B cell (primary cell): ENCODE data around the gene HEG1. TPM values are rescaled to one million over a fixed set of nuclear protein-coding genes. Genes with fewer than 3 reads are reported as not detected.

Experiments
- ATAC-seq: fragments of 200-7000 bp; cut with Tn5 transposase; one replicate; pipeline ENCODE4 v1.10.0; 2021; ENCODE audit warnings: low read depth, mild to moderate bottlenecking, moderate number of reproducible peaks, moderate library complexity
- CTCF ChIA-PET: fragments of 350-600 bp; sonication (Branson Sonifier 250); formaldehyde crosslinking; loops from one replicate; lab custom pipeline; 2021; ENCODE audit warnings: antibody characterized with exemption, inconsistent platforms; lab: Charles Lee
- POLR2A ChIA-PET: fragments of 350-600 bp; sonication (Branson Sonifier 250); formaldehyde crosslinking; loops from one replicate; lab custom pipeline; 2021; ENCODE audit warnings: antibody characterized with exemption; lab: Charles Lee
- DNase-seq: peaks from one replicate; pipeline ENCODE4 v3.0.0; 2013
- H2AFZ ChIP-seq: 2 replicates; pipeline ENCODE4 v1.6.1; 2012; ENCODE audit warnings: mild to moderate bottlenecking, low read depth, low read length; ENCODE audit not compliant: insufficient read depth, poor library complexity, severe bottlenecking
- H3K27ac ChIP-seq, 2 donors: 1 replicate in 1 of 2; 2 replicates in 1 of 2; pipeline ENCODE4 v1.5.1; 2012 to 2013; ENCODE audit warnings: low read length in 2 of 2, mild to moderate bottlenecking in 2 of 2, moderate library complexity in 1 of 2
- H3K27me3 ChIP-seq, 4 experiments: fragments of 200-600 bp in 1 of 4; sonication (generic) in 1 of 4; replicated peaks in 1 of 4; 1 replicate in 2 of 4; 2 replicates in 2 of 4; pipeline versions ENCODE4 v1.6.1 to v1.7.0; 2013 to 2016; ENCODE audit warnings: low read length in 3 of 4, mild to moderate bottlenecking in 2 of 4, mixed read lengths in 1 of 4, moderate library complexity in 1 of 4; ENCODE audit not compliant: insufficient read depth in 4 of 4, control insufficient read depth in 3 of 4; ENCODE audit errors: control extremely low read depth in 1 of 4
- H3K36me3 ChIP-seq, 2 experiments: replicated peaks in 1 of 2; 1 replicate in 1 of 2; 2 replicates in 1 of 2; pipeline versions ENCODE4 v1.6.1 to v1.7.1; 2013; ENCODE audit warnings: low read length in 1 of 2; ENCODE audit not compliant: insufficient read depth in 2 of 2, control insufficient read depth in 1 of 2; ENCODE audit errors: control extremely low read depth in 1 of 2, extremely low read depth in 1 of 2
- H3K4me1 ChIP-seq, 2 donors: fragments of 200-600 bp in 1 of 2; sonication (generic) in 1 of 2; 1 replicate in 1 of 2; 2 replicates in 1 of 2; pipeline versions ENCODE4 v1.5.1 to v1.6.1; 2013 to 2017; ENCODE audit warnings: low read length in 2 of 2; ENCODE audit not compliant: control insufficient read depth in 2 of 2, insufficient read depth in 2 of 2
- H3K4me2 ChIP-seq: replicated peaks from 2 replicates; pipeline ENCODE3; 2012; ENCODE audit warnings: mild to moderate bottlenecking, low read depth, low read length; ENCODE audit not compliant: poor library complexity, severe bottlenecking
- H3K4me3 ChIP-seq, 5 experiments: fragments of 200-600 bp in 1 of 5; sonication (generic) in 1 of 5; 1 replicate in 3 of 5; 2 replicates in 2 of 5; pipeline versions ENCODE4 v1.5.1 to v1.7.0; 2011 to 2016; ENCODE audit warnings: low read length in 4 of 5, mild to moderate bottlenecking in 4 of 5, low read depth in 2 of 5, control low read depth in 1 of 5, moderate library complexity in 1 of 5; ENCODE audit not compliant: insufficient read depth in 1 of 5; ENCODE audit errors: control extremely low read depth in 1 of 5, extremely low read depth in 1 of 5
- H3K79me2 ChIP-seq: fragments of 200-600 bp; sonication (generic); one replicate; pipeline ENCODE4 v1.6.0; 2016; ENCODE audit warnings: low read length; ENCODE audit not compliant: control insufficient read depth, insufficient read depth
- H3K9ac ChIP-seq: fragments of 200-600 bp; sonication (generic); 2 replicates; pipeline ENCODE4 v1.6.1; 2017; ENCODE audit warnings: mild to moderate bottlenecking, low read length, moderate library complexity
- H3K9me3 ChIP-seq, 3 donors: one replicate each; pipeline versions ENCODE4 v1.6.1 to v1.7.1; 2013; ENCODE audit warnings: low read length in 2 of 3; ENCODE audit not compliant: control insufficient read depth in 2 of 3, insufficient read depth in 1 of 3; ENCODE audit errors: control extremely low read depth in 1 of 3
- H4K20me1 ChIP-seq: 2 replicates; pipeline ENCODE4 v1.6.0; 2012; ENCODE audit warnings: mild to moderate bottlenecking, low read length; ENCODE audit not compliant: insufficient read depth, control insufficient read depth, poor library complexity, severe bottlenecking
- H3K27ac Mint-ChIP-seq: one replicate; pipeline ENCODE4 v1.8.0; 2021; ENCODE audit warnings: mixed read lengths
- H3K27me3 Mint-ChIP-seq: one replicate; pipeline ENCODE4 v1.8.0; 2021; ENCODE audit warnings: mixed read lengths
- H3K4me1 Mint-ChIP-seq: one replicate; pipeline ENCODE4 v1.8.0; 2021; ENCODE audit warnings: mixed read lengths
- H3K4me3 Mint-ChIP-seq: one replicate; pipeline ENCODE4 v1.8.0; 2021; ENCODE audit warnings: mixed read lengths
- H3K9me3 Mint-ChIP-seq: one replicate; pipeline ENCODE4 v1.8.0; 2022; ENCODE audit warnings: mixed read lengths; ENCODE audit not compliant: insufficient read depth
- CTCF ChIP-seq: fragments of 200-600 bp; IDR thresholded peaks from one replicate; pipeline ENCODE4 v1.8.0; 2022; ENCODE audit warnings: antibody characterized with exemption, mild to moderate bottlenecking
- EZH2 ChIP-seq: IDR thresholded peaks from 2 replicates; pipeline ENCODE4 v1.6.1; 2012; ENCODE audit warnings: borderline replicate concordance, low read depth, mild to moderate bottlenecking, moderate library complexity, low read length; ENCODE audit not compliant: insufficient read depth, poor library complexity, severe bottlenecking
- WGBS: methylation state at CpG from one replicate; pipeline ENCODE4 v1.1.5; 2013; ENCODE audit warnings: missing lambda C conversion rate; ENCODE audit not compliant: insufficient coverage; 5-methylcytosine and 5-hydroxymethylcytosine counted together
- intact Hi-C: fragments of 100-400 bp; cut with micrococcal nuclease; formaldehyde crosslinking; loops from one replicate; pipeline ENCODE4 v1.10.0; 2022
- polyA plus RNA-seq: library from polyadenylated mRNA; depleted of rRNA; stranded (reverse); fragments of >200 nt; gene quantifications from 2 replicates; pipeline ENCODE4 v1.2.3, GENCODE V29; 2012
- total RNA-seq, 2 donors: library from RNA; stranded (reverse); fragments of 120-200 nt in 1 of 2; gene quantifications; 1 replicate in 1 of 2; 2 replicates in 1 of 2; pipeline versions ENCODE4 v1.2.3 to v1.2.4, GENCODE V29; 2013 to 2022

HEG1 gene
- total and polyA plus RNA-seq, 2 donors (not counting 1 experiment from before 2014, with no cell fraction given) = 5.1 to 9.2 TPM

- Histone ChIP-seq H4K20me1 (no peaks in the 10 kb centered on the region), H3K79me2 (no peaks in the 10 kb centered on the region), H3K4me1 (peaks cover 19 to 23% of the 10 kb centered on the region in 2 donors), H3K4me2 (no peak overlapping the region), H2AFZ (no peak overlapping the region), H3K4me3 (no peak overlapping the region), H3K9ac (no peak overlapping the region), H3K9me3 (no peaks in the 10 kb centered on the region), H3K36me3 (no peaks in the 10 kb centered on the region), H3K27ac (no peak overlapping the region), H3K27me3 (no peaks in the 10 kb centered on the region)
- TF ChIP-seq CTCF = no peak
- TF ChIP-seq EZH2 = no peak
- no peak for ATAC-seq
- H3K4me3 Mint-ChIP-seq = no peak overlapping the region
- intact Hi-C loops = no loop called here
- POLR2A ChIA-PET = no interaction called here
- CTCF ChIA-PET = no interaction called here
- H3K4me1 Mint-ChIP-seq = peaks cover 25% of the 10 kb centered on the region
- 98% methylated on average over 4 of the region's 7 CpGs for WGBS
- H3K27me3 Mint-ChIP-seq = no peaks in the 10 kb centered on the region
- H3K27ac Mint-ChIP-seq = no peak overlapping the region
- DNase-seq = no peak
- H3K9me3 Mint-ChIP-seq = no peaks in the 10 kb centered on the region
These were observed 17.7 kb upstream of the HEG1 start for GRCh38 chr3:125073390-125073905.

GRCh38 chr3:125072749-125073389 is 17.1 kb upstream of the HEG1 start:
- H3K36me3 ChIP-seq = no peaks in the 10 kb centered on the region
- DNase-seq = no peak
- Mint-ChIP-seq H3K27me3 (no peaks in the 10 kb centered on the region), H3K9me3 (no peaks in the 10 kb centered on the region), H3K4me3 (no peak overlapping the region), H3K27ac (no peak overlapping the region), H3K4me1 (peaks cover 20% of the 10 kb centered on the region)
- H3K9ac ChIP-seq = no peak overlapping the region
- ChIA-PET POLR2A (no interaction called here), CTCF (interaction anchor here (0.6 to 1.1 kb wide), 2 partner anchors 9 to 15 kb away, joined by 4 read pairs; no protein-coding TSS in a partner anchor)
- no peak for TF ChIP-seq CTCF
- TF ChIP-seq EZH2 = no peak
- no peaks in the 10 kb centered on the region for H3K27me3 ChIP-seq
- H4K20me1 ChIP-seq = no peaks in the 10 kb centered on the region
- H3K4me3 ChIP-seq = no peak overlapping the region
- intact Hi-C loops = no loop called here
- H3K4me2 ChIP-seq = no peak overlapping the region
- H3K27ac ChIP-seq = no peak overlapping the region
- H2AFZ ChIP-seq = no peak overlapping the region
- WGBS = 54% methylated on average over 3 of the region's 4 CpGs
- H3K4me1 ChIP-seq = peaks cover 14 to 17% of the 10 kb centered on the region in 2 donors
- ATAC-seq = no peak
- H3K79me2 ChIP-seq = no peaks in the 10 kb centered on the region
- no peaks in the 10 kb centered on the region for H3K9me3 ChIP-seq
